Endothelial cell of umbilical vein (primary cell): ENCODE results near the gene HSD17B10.
A peak's percentile ranks its signal among the peaks of the same experiment; 100 is the strongest.

Source experiments
- CTCF ChIP-seq, 2 donors: IDR thresholded peaks; 1 replicate in 1 of 2; 2 replicates in 1 of 2; pipeline ENCODE4 v1.5.1; 2011; ENCODE audit warnings: low read length in 2 of 2, mild to moderate bottlenecking in 2 of 2, moderate library complexity in 2 of 2, control low read depth in 1 of 2, inconsistent platforms in 1 of 2, low read depth in 1 of 2; ENCODE audit not compliant: insufficient read depth in 1 of 2; ENCODE audit errors: extremely low read depth in 1 of 2
- EZH2 ChIP-seq: IDR thresholded peaks from 2 replicates; pipeline ENCODE4 v1.6.1; 2012; ENCODE audit warnings: borderline replicate concordance, low read depth, mild to moderate bottlenecking, moderate library complexity, low read length, inconsistent platforms; ENCODE audit not compliant: severe bottlenecking
- JUN ChIP-seq: IDR thresholded peaks from 2 replicates; pipeline ENCODE4 v1.6.1; 2011; ENCODE audit warnings: borderline replicate concordance, low read depth; ENCODE audit not compliant: insufficient read length, insufficient read depth
- MAX ChIP-seq: IDR thresholded peaks from 2 replicates; pipeline ENCODE4 v1.6.1; 2011; ENCODE audit not compliant: insufficient read depth, insufficient read length
- POLR2A ChIP-seq: IDR thresholded peaks from 2 replicates; pipeline ENCODE4 v1.6.1; 2012; ENCODE audit warnings: low read depth, mild to moderate bottlenecking, control low read depth, low read length
- POLR2AphosphoS5 ChIP-seq: IDR thresholded peaks from 2 replicates; pipeline ENCODE4 v1.6.1; 2012; ENCODE audit warnings: low read depth, mild to moderate bottlenecking, control low read depth, low read length, moderate library complexity; ENCODE audit not compliant: insufficient read depth

GRCh38 chrX:53421772-53422085, 12.4 kb downstream of the HSD17B10 start:
- TF ChIP-seq JUN = no peak
- no peak for TF ChIP-seq POLR2A
- no peak for TF ChIP-seq CTCF (IDR thresholded peaks at IDR 0.05; ENCODE audit: extremely low read depth in 1 of 2, insufficient read depth in 1 of 2, low read depth in 1 of 2, low read length in 2 of 2)
- no peak for TF ChIP-seq EZH2
- no peak for TF ChIP-seq MAX
- peak; percentile 5 for TF ChIP-seq POLR2AphosphoS5
